ENCODE data around the gene ARFGAP2.

DNA sequence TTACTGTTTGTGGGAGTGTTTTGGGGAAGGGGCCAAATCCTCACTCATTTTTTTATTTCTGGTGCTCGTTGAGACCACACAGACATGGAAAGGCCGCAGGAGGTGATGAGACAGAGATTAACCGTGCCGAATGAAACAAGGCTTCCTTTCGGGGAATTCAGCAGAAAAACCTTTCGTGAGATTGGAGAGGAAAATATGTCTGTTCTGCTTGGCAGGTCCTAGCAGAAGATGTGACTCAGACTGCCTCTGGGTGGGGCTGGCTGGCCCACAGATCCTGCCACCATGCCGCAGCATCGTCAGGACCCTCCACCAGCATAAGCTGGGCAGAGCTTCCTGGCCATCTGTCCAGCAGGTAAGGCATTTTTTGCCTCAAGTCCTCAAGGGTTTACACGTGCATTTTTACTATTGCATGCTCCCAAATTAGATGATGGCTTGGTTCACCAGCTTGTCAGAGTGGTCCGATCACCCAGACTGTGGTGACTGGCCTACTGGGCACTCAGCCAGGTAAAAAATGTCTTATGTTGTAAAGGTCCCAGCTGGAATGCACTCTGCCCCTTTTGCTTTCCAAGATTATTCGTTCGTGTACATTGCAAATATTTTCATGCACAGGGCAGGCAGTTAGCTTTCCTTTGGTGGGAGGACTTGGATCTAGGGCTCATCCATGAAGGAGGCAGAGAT lies 39.6 kb upstream of the ARFGAP2 start:
- TF ChIP-seq, protein P1, sequence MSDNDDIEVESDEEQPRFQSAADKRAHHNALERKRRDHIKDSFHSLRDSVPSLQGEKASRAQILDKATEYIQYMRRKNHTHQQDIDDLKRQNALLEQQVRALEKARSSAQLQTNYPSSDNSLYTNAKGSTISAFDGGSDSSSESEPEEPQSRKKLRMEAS (IDR thresholded peaks at IDR 0.05) = peak; percentile 45; the same call in 1 of the 2 replicates
- TF ChIP-seq EP300 (IDR thresholded peaks at IDR 0.05; ENCODE audit: borderline replicate concordance) (peak; percentile 48; the same call in 1 of the 2 replicates), CEBPB (IDR thresholded peaks at IDR 0.05) (no peak), YY1 (IDR thresholded peaks at IDR 0.05; ENCODE audit: low read depth) (no peak), TEAD4 (IDR thresholded peaks at IDR 0.05) (peak; percentile 78), TAF1 (IDR thresholded peaks at IDR 0.05; ENCODE audit: low read depth) (no peak), FOXM1 (IDR thresholded peaks at IDR 0.05; ENCODE audit: borderline replicate concordance, low read depth) (no peak)
